ENCODE results near the gene CCDC192.

GRCh38 chr5:127810017-127810416 is 106.8 kb downstream of the CCDC192 start:
- TF ChIP-seq, protein P1, sequence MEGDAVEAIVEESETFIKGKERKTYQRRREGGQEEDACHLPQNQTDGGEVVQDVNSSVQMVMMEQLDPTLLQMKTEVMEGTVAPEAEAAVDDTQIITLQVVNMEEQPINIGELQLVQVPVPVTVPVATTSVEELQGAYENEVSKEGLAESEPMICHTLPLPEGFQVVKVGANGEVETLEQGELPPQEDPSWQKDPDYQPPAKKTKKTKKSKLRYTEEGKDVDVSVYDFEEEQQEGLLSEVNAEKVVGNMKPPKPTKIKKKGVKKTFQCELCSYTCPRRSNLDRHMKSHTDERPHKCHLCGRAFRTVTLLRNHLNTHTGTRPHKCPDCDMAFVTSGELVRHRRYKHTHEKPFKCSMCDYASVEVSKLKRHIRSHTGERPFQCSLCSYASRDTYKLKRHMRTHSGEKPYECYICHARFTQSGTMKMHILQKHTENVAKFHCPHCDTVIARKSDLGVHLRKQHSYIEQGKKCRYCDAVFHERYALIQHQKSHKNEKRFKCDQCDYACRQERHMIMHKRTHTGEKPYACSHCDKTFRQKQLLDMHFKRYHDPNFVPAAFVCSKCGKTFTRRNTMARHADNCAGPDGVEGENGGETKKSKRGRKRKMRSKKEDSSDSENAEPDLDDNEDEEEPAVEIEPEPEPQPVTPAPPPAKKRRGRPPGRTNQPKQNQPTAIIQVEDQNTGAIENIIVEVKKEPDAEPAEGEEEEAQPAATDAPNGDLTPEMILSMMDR (IDR thresholded peaks at IDR 0.05; ENCODE audit: insufficient read depth, low read depth, low read length) = no peak
- no peak for TF ChIP-seq EZH2 (IDR thresholded peaks at IDR 0.05; ENCODE audit: insufficient read depth, low read length)

Measured in astrocyte (in vitro differentiated cells and primary cell).